GM21786 (cell line): ENCODE measurements around the gene ANGEL1.

Experiments
- ATAC-seq: cut with Tn5 transposase; IDR thresholded peaks from one replicate; pipeline ENCODE4 v1.9.1; 2021; ENCODE audit not compliant: unreplicated experiment

Gene ANGEL1

DNA sequence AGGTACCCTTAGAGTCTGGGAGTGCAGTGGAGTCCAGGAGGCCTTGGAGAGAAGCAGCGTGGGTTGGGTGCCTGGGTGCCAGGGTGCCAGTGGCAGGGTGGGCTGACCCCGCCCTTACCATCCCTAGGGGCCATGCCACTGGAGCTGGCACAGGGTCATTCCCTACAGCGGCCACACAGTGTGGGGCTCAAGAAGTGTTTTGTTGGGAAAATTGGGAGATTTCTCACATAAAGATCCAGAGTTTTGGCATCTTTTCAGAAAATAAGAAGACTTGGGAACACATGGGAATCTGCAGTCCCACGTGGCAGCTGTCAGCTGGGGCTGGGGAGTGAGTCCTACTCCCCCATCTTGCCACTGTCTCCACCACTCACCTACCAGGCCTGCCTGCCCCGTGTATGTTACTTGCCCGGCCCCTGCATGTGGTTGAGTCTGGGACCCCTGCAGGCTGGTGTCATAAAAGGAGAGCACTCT lies 47.2 kb downstream of the ANGEL1 start:
- ATAC-seq, result no peak

DNA sequence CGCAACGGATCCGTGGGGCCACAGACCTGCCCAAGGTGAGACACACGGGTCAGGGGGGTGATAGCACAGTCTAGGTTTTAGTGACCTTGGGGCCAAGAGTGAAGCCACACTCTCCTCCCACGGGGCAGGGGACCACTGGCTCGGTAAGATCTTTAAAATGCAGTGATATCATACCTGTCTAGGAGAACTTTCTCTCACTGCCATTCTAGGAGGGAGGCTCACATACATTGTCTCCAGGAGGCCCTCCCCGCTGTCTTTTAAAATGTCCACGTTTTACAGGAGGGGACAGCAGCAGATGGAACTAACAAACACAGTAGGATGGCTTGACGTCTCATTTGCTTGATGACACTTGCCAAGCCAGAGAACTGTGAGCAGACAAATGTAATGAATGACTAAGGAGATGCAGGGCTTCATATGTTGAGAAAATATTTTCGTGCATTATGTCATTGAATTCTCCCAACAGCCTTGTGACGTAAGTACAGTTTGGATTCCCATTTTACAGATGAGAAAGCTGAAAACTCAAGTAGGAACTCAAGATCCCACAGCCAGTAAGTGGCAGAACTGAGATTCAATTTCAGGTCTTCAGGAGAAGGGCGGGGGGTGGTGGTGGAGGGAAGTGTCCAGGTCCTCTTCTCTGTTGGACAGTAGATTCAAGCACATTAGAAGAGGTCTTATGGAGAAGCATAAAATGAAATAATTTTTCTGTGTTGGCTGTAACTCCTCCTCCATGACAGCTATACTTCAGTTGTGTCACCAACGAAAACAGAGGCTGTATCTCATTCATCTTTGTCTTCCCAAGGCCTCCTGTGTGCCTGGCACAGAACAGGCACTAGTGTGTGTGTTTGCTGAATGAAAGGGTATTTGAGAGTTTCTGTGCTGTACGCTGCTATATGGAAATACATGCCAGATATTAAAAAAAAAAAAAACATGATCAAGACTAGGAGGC lies 49.3 kb downstream of the ANGEL1 start:
- ATAC-seq, result no peak

DNA sequence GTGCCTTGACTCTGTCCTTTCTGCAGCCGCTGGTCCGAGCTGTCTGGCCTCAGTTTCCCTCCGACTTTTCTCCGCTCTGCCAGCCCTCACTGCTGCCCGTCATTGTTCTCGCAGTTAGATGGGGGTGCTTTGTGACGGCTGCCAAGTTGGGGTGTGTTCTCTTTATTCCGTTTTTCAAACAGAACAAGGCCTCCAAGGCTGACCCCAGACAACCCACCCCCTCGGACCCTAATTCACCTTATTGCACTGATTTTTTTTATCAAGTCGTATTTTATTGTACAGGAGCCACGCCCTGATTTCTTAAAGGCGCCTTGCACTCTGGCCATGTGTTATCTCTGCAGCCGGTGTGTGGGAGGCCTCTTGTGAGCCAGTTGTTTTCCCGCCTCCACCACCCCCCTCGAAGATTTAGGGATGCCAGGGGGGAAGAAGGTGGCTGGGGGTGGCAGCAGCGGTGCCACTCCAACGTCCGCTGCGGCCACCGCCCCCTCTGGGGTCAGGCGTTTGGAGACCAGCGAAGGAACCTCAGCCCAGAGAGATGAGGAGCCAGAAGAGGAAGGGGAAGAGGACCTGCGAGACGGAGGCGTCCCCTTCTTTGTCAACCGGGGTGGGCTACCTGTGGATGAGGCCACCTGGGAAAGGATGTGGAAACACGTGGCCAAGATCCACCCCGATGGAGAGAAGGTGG lies 50.1 kb downstream of the ANGEL1 start:
- ATAC-seq, result no peak

DNA sequence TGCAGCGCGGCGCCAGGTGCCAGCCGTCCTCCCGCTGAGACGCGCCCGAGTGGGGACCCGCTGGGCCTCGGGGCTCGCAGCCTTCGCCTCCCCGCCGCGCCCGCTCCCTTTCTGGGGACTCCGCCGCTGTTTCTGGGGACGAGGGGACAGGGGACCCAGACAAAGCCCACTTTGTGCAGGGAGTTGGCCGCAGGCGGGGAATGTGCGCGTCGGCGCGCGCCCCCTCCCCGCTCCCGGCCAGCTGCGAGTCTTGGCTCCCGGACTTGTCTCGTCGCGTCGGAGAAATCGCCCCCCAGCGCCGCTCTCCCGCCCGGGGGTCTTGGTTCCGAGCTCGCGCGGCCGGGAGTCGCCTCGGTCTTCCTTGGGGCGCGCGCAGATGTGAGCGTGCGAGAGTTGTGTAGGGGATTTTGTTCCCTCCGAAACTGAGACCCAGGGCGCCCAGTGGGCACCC lies 50.7 kb downstream of the ANGEL1 start:
- no peak for ATAC-seq

DNA sequence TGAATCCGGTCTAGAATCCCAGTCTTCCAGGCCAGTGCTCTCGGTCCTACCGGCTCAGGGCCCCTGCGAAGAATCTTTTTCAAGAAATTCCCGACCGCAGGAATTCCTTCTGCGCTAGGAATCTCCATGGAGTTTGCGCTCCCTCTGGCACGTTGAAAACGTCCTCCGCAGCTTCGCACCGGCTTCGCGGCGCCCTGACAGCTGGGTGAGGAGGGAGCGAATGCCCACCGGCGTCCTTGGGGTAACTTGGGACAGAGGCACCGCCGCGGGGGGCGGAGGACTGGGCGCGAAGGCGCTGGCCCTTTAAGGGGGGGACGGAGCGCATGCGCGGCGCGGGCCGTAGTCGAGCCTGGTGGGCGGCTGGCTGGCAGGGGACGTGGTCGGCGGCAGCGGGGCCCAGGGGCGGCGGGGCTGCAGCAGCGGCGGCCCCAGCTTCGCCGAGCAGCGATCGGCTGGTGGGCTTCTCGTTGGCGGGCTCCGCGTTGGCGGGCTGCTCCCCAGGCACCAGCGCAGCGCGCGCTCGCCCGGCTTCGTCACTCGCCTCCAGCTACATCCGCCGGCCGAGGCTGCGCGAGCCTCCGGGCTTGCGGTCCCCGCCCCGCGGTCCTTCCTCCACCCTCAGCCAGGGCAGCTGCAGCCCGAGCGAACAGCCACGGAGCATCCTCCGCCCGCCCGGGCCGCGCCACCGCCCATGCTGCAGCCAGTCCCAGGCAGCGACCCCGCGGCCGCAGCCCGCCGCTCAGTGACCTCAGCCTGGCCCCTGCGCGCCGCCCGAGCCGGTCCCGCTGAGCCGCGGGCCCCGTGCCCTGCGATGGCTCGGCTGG lies 51.3 kb downstream of the ANGEL1 start, which contains the start of gene VASH1:
VASH1 (plus strand) TSS at position 333 of the 824 bp plus-strand sequence. CDS start 1,354 bp downstream, outside the sequence.
- no peak for ATAC-seq

DNA sequence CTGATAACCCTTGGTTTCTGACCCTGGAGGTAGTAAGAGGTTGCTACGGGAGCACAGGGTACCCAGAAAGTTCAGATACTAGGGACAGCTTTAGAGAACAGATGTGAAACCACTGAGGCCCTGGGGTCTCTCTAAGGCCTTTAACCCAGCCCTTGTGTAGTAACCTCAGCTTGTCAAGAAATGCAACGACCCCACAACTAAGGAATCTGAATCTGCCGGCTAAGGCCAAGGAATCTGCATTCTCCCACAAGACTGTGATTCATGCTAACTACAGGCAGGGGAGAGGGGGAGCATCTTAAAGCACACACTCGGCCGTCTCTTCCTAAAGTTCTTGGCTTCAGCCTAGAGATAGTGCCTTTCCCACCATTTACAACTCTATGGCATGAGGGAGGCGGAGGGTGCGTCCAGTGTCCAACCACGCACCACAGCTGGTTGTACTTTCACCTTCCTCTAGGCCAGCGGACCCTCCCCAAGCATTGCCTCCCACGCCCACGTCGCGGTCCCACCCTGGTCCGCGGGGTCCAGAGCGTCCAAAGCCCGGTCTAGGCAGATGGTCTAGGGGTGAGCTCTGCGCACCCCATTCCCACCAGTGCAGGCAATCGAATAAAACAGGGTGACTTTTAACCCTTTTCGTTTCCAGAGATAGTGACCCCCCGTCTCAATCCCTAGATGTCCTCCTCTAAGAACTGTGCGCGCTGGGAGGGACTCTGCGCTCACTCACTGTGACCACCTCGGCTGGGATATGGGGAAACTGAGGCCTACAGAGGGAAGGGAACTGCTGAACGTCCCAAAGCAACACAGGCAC lies 52.1 kb downstream of the ANGEL1 start:
- ATAC-seq, result no peak

DNA sequence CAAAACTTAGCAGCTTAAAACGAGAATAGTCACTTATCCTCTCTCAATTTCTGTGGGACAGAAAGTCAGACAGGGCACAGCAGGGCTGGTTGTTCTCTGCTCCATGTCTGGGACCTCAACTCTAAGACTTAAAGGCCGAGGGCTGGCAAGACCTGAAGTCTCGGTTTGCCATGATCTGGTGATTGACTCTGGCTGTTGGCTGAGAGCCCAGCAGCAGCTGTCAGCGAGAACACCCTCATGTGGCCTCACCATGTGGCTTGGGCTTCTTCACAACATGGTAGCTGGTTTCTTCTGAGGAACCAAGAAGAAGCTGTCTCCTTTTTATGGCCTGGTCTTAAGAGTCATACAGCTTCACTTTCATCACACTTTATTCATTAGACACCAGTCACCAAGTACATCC lies 53.1 kb downstream of the ANGEL1 start:
- ATAC-seq, result no peak

DNA sequence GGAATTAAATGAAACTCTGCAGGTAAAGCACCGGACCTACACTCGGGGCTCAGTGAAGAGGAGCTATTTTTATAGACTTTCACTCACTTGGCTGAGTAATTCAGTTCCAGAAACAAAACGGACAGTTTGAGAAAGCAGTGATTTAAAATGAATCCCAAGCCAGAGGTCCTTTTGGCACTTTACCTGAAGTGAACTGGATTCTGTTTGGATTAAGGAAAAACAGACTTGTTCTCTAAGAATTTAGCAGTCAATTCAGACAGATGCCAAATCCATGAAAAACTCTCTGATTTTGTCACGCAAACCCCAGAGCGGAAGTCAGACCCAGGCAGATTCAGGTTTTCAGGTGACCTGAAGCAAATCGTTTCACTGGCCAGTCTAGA lies 56.3 kb downstream of the ANGEL1 start:
- ATAC-seq, result no peak

DNA sequence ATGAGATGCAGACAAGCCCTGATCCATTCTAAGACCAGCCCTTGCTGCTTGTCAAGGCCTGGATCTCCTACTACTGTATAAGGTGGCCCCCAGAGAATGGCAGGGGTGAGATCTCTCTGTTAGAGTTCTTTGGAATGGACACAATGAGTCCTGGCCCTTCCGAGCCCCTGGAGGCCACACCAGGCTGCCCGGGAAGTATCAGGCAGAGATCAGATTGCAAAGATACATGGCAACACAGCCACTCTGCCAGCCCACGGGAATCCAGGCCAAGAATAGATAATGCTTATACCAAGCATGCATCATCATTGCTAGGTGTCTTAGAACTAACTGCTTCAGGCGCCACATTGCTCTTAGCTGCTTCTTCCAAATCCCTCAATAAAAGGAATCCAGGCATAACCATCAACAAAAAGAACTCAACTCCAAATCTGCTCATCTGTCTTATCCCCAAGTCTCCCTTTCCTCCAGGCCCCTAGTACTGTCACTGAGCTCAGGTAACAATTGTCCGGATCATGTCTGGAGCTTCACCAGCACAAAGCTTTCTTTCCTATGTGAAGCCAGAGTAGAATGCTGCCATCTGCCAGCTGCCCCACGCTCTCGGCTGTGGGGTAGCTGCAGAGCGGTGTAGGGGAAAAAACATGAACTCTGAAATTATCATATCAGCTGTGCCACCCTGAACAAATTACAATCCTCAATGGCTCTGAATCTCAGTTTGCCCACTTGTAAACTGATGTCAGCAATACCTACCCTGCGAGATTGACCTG lies 56.9 kb downstream of the ANGEL1 start:
- ATAC-seq, result no peak

DNA sequence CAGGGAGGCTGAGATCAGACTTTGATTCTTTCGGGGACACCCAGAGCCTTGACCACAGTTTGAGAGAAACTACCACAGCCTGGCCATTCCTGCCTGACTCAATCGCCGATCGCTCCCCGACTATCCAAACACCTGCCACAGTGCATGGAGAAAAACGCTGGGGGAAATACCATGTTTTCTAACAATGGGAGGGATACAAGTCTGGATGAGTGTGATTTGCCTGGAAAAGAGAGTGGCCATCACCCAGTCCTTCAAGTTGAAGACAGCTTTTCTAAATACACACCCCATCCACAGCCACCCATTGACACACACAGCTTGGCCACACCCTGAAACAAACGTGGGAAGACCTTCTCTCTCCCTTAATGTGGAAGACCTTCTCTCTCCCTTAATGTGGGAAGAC lies 58.1 kb downstream of the ANGEL1 start:
- ATAC-seq, result no peak

DNA sequence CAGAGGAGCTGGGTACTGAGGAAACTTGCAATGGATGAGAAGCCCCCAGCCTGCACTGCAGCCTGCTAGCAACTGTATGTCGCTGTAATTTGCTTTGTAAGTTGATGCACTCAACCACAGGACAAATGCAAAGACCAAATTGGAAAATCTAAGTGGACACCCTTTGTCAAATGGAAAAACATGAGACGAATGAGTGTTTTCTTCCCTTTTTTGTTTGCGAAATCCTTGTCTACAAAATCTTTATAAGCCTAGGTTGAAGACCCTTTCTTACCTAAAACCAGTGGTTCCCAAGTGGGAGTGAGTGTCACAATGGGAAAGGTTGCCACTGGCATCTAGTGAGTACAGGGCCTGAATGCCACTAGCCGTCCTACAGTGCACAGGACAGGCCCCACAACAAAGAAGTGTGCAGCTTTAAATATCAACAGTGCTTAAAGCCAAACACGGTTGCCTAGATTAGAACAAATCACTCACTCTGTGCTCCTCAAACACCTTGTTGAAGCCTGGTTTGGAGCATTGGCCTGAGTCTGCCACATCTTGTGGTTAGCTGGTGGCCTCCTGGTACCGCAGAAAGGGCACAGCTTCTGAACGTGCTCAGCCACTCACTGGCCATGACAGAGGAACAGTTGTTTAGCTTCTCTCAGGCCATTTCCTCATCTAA lies 59.0 kb downstream of the ANGEL1 start:
- no peak for ATAC-seq

DNA sequence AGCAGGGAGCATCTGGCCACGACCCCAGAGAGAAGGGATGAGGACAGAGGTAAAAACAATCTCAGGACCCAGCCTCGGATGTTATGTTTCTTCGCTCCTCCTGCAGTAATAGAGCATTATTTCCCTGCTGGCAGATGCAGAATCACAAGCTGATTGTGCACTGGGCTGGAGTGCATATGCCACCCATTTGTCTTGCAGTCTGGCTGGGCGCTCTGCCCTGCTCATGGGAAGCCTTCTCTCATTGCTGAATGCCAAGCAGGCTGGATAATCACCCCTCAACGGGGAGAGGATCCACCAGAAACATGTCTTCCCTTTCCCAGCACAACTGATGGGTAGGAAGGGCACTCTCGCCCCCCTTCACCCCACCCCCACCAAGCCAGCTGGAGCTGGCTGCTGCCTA lies 59.9 kb downstream of the ANGEL1 start:
- no peak for ATAC-seq

DNA sequence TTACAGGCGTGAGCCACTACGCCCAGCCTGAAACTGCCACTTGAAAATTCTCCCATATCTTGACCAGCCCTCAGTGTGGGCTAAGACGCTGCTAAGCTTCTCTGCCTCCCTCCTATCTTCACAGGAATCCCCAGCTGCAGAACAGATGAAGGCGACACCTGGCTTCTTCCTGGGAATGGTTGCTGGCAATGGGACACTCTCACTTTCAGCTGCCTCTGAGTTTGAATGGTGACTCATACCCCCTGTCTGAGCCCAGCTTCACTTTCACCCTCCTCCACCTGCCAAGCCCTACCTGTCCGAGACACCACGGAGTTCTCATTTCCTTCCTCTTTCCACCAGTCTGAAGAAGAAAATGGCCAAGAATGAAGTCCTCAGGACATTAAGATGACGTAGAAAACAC lies 69.7 kb downstream of the ANGEL1 start:
- no peak for ATAC-seq

DNA sequence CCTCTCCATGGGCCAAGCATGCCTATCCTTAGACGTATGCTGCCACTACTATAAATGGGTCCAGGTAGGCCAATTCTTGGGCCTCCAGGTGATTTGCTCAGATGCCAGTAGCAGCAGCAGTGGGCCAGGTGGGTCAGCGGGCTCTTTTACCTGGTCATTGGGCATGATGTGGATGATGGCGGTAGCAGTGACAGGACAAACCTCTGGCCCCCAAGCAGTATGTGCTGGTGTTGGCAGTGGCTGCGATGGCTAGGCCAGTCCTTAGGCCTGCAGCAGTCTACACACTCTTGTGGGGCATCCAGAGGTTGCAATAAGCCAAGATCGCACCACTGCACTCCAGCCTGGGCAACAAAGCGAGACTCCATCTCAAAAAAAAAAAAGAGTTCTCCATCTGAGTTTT lies 70.5 kb downstream of the ANGEL1 start:
- no peak for ATAC-seq

DNA sequence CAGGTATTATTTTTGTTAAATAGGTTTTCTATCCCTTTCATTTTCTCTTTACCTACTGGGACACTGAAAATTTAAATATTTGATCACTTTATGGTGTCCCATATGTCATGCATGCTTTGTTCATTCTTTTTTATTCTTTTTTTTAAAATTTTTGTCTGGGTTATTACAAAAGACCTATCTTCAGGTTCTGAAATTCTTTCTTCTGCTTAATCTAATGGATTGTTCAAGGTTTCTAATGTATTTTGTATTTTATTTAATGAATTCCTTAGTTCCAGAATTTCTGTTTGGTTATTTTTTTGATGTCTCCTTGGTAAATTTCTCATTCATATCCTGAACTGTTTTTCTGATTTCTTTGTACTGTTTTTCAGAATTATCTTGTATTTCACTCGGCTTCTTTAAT lies 71.6 kb downstream of the ANGEL1 start:
- ATAC-seq, result no peak
